Amniotic stem cell (primary cell): ENCODE data around the gene SLC37A3.
"Not testable (repeated sequence)": the region's sequence is repeated elsewhere in the genome, so short reads cannot be mapped to it uniquely, and the experiment has no call there.

Experiments used
- DNase-seq: peaks from one replicate; lab custom pipeline; 2025; lab: John Stamatoyannopoulos, UW

Gene SLC37A3

DNA sequence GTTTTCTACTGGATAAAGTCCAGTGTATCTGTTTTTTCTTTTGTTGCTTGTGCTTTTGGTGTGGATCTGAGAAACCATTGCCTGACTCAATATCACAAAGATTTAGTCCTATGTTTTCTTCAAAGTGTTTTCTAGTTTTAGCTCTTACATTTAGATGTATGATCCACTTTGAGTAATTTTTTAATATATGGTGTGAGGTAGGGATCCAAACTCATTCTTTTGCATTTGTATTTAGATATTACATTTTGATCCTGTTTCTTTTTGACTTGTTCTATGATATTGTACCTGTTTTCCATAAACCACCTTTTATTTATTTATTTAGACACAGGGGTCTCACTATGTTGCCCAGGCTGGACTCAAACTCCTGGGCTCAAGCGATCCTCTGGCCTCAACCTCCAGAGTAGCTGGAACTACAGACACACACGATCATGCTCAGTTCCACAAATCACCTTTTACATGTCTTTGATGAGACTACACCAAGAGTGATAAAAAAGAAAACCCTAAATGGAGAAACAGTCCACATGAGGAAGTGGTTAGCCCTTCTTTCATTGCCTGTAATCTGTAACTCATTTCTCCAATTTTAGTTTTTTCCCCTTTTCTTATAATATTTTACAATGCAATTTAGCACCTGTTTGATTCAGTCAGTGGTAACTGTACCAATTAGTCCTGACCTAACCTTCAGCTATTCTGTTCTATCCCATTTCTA, 86.0 kb downstream of the SLC37A3 start:
- DNase-seq = no peak

- not testable (repeated sequence) for DNase-seq
Observed at GRCh38 chr7:140311128-140311527, 87.2 kb downstream of the SLC37A3 start.

- no peak for DNase-seq
Observed at GRCh38 chr7:140310337-140311002, 87.9 kb downstream of the SLC37A3 start.

- DNase-seq = no peak
Observed at GRCh38 chr7:140308060-140308459, 90.3 kb downstream of the SLC37A3 start.

- DNase-seq = no peak
Observed at GRCh38 chr7:140304191-140304799, 94.0 kb downstream of the SLC37A3 start.

GRCh38 chr7:140300243-140301136, 97.8 kb downstream of the SLC37A3 start:
- DNase-seq = no peak

- no peak for DNase-seq
Observed at GRCh38 chr7:140298213-140298612, 100.1 kb downstream of the SLC37A3 start.

GRCh38 chr7:140297192-140297591, 101.1 kb downstream of the SLC37A3 start:
- no peak for DNase-seq

DNA sequence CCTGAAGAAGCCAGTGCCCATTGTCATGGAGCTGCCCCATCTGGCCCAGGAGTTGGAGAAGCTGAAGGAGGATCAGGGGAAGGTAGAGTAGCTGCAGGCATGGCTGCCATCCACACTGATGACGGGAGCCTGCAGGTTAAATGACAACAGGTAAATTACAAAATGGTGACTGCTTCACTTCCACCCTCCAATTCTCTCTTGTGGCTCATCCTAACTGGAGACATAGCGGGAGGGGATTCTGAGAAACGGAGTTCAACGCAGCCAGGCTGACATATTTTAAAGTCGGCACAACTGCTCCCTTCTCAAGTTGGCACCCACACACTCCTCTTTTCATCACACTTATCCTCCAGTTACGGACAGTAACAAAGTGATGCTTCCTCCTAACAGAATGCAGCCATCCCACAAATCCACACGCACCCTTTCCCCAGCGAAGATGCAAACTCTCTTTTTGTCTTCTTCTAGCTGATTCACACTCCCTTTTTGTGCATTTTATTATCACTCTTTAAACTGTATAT, 103.0 kb downstream of the SLC37A3 start:
- DNase-seq = no peak

DNA sequence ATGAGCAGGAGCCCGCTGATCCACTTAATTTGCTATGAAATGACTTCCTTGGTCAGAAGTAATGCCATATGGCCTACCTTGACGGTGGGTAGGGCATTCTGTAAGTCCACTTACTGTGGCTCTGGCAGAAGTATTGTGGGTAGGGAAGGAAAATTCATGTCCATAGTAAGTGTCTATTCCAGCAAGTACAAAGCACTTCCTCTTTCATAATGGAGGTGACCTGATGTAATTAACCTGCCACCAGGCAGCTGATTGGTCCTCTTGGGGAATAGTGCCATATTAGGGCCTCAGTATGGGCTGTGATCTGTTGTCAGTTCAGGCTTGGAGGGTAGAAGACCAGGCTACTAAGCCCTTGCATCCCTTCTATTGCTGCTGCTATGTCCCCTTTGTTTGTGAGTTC, 103.9 kb downstream of the SLC37A3 start:
- DNase-seq = no peak

GRCh38 chr7:140292438-140292837, 105.9 kb downstream of the SLC37A3 start:
- no peak for DNase-seq

DNA sequence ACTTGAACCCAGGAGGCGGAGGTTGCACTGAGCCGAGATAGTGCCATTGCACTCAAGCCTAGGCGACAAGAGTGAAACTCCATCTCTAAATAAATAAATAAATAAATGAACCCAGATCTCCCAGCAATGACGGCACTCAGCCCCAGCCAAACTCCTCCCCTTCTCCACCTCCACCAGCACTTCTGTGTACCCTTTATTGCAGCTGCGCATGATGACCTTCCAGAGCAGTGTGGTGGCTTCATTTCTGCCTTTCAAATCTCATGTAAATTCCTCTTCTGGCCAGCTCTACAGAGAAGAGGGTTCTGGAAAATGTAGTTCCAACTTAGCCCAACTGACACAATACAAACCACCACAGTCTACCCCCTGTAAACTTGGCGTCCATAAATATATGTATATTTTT, 108.5 kb downstream of the SLC37A3 start:
- no peak for DNase-seq

GRCh38 chr7:140287988-140288387, 110.3 kb downstream of the SLC37A3 start:
- DNase-seq = no peak

DNA sequence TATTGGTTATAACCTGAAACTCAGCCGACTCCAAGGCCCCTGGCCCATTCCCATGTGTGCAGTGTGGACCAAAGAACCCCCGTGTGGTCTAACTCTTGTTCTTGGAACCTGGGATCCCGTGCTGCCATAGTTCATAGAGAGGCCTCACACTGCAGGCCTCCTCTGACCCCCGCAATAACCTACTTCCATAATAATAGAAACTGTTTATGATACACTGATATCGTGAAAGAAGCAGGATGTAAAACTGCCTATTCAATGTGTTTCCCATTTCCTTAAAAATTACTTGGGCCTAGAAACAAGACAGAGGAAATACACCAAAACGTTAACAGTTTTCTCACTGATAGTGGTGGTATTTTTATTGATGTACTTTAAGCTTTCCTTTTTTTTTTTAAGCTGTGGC, 112.4 kb downstream of the SLC37A3 start:
- DNase-seq = no peak

GRCh38 chr7:140284062-140284461, 114.3 kb downstream of the SLC37A3 start:
- no peak for DNase-seq
